HG03097 (cell line): Measurements from ENCODE around the gene TMOD2.

Experiments used
- ATAC-seq: cut with Tn5 transposase; IDR thresholded peaks from one replicate; pipeline ENCODE4 v1.9.1; 2021; ENCODE audit not compliant: unreplicated experiment, low FRiP score

Gene TMOD2

DNA sequence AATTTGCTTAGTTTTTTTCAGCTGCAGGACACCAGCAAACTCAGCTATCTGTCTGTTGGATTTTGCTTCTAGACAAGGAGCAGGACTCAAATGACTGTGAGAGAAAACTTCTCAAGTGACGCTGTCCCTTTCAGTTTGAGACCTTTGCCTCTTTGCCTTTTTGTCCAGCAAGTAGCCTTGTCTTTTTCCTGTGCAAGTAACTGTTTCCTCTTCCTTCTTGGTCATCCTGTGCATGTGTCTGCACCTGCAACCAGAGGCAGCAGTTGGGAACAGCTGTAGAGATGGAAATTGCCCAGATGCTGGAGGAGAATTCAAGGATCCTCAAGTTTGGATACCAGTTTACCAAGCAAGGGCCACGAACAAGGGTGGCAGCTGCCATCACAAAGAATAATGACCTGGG is 54.7 kb downstream of the TMOD2 start:
- no peak for ATAC-seq

DNA sequence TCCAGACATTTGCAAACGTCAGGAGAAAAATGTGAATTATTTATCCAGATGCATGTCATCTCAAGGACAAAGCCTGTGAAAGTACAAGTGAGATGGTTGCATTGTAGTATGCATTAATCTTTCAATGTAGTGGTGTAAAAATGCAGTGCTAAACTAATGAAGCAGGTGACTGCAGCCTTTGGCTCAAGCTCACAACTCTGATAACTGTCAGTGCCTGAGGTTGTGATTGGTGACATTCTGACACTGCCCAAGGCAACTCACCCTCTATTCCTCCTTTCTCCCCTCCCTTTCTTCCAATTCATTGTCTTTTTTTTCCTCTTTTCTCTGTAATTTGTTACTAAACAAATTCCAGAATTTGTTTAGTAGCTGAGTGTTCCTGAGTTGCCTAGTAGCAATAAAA is 58.1 kb downstream of the TMOD2 start:
- no peak for ATAC-seq

GRCh38 chr15:51812598-51812997 is 61.2 kb downstream of the TMOD2 start:
- no peak for ATAC-seq

DNA sequence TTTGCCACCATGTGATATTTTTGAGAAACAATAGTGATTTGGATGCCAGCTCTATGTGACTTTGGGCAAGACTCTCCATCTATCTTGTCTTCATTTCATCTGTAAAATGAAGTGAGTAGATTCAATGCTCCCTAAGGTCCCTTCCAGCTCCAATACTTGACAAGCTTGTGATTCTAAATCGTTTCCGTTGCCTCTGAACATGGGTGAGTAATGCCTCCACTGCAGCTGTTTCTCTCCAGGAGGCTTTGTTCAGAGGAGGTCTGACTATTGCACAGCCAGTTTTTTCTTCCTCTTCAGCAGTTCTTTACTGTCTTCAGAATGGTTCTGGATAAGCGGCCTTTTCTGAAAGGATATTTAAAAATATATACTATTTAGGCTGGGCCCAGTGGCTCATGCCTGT is 63.2 kb downstream of the TMOD2 start:
- no peak for ATAC-seq

DNA sequence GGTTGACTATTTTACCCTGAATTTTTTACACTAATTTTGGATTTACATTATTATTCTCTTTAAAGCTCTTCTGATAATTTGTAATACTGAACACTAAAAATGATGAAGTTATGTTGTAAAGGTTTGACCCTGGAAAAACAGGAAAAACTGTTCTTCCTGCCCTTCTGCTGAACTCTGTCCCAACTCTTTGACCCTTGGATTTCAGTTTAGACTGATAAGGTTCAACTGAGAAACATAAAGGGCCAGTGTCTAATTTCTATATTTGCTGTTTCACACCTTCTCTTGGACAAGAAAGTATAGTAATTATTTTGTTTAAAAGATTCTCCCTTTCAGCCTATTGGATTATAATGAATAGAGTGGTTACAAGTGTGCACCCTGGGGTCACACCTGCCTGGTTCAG is 65.2 kb downstream of the TMOD2 start:
- no peak for ATAC-seq

DNA sequence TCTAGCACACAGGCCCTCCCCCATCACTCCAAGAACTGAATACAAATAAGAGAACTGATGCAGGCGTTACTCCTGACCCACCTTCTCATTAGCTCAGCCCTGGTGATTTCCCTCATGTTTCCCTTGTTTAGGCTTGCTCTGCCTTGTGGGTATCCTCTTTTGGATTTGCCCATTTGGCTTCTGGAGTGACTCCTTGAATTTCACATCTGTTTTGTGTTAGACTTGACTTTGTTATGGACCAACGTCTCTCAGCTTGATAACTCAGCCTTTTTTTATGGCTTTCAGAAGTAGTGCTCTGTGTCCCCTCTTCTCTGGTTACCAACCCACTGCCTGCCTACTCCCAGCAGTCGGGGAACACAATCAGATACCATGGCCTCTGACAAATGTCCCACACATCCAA is 66.8 kb downstream of the TMOD2 start:
- no peak for ATAC-seq

- no peak for ATAC-seq
Measured at GRCh38 chr15:51825698-51826097, 74.3 kb downstream of the TMOD2 start.

DNA sequence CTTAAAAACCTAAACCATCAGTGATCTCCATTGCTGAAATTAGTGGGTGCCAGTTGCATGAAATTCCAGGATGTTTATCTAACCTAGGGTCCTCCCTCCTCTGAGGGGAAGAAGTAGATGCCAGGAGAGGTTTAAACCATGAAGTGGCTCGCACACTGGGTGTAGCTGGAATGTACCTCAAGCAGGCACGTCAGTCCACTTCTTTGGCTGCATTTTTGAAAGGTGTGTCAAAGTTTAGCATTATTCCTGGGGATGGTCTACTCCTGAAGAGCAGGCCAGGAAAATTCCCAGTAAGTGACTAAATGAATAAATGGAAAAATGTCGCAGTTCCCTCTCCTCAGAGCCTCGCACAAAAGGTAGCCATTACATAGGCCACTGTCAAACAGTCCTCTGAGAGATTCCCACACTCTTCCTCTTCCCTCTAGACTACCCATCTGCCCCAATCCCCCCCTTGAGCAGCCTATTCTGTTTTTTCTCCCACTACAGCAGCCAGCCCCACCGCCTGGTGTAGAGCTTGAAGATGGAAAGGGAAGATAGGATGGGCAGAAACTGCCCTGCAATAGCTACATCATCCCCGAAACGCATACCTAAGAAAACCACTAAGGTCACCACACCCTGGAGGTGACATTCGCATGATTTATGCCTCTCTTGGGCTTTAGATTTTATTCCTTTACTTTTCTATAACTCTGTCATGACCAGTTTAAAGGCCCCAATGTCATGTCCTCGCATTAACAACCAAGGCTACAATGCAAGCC is 77.4 kb downstream of the TMOD2 start:
- no peak for ATAC-seq

GRCh38 chr15:51829376-51830275 is 78.2 kb downstream of the TMOD2 start, which contains the start of gene TMOD3:
Gene TMOD3, plus strand, starts transcription at chr15:51829653. Its CDS starts 33,232 bp downstream, at chr15:51862885.
- ATAC-seq: peak; percentile 74

DNA sequence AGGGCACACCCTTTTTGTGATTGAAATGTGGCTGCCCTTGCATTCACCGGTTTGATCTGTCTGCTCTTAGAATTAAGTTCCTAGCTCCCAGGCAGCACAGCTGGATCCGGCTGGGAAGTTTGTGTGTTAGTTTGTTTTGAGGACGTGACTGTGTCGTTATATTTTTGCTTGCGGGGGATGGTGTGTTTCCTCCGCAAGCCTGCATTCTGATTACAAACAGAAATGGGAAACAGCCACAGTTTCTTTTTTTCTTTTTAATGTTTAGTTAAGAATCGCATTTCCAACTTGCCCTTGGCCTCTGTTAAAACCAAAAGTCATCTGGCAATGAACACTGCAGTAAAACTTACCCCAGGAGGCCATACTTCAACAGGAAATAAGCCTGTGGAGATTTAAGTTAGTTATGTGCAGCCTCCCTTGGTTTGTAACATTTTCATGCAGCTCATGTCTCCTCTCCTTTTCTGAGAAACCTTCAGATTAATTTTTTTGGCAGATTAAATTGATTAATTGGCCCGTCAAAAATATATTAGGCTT is 78.9 kb downstream of the TMOD2 start:
- ATAC-seq: peak; percentile 10

DNA sequence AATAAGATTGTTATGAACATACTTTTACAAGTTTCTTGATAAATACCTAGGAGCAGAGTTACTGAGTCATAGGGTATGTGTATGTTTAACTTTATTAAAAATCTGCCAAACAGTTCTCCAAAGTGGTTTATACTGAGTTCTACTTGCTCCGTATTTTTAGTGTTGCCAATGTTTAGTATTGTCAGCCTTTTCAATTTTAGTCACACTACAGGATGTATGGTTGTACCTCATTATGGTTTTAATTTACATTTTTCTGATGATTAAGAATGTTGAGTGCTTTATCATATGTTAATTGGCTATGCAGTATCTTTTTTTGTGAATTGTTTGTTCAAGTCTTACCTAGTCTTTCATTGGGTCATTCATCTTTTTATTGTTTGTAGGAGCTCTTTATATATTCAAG is 82.4 kb downstream of the TMOD2 start:
- ATAC-seq: no peak

GRCh38 chr15:51837792-51838251 is 86.4 kb downstream of the TMOD2 start:
- no peak for ATAC-seq

DNA sequence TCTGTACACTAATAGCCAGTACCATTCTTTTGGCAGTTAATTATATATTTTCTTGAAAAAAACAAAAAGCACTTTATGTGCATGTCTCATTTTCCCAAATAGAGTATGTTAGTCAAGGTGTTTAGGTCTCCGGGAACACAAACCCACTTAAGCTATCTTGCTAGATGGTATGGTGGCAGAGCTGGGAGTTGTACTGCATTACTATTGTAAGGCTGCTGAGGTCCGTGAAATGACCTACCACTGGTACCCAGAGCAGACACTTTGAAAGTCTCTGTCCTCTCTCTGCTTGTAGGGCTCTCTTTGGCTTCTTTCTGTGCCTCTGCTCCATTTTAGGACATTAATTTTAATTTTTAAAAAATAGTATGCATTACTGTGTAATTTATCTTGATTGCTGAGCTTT is 86.9 kb downstream of the TMOD2 start:
- ATAC-seq: no peak

GRCh38 chr15:51840692-51841091 is 89.3 kb downstream of the TMOD2 start:
- no peak for ATAC-seq

- no peak for ATAC-seq
Measured at GRCh38 chr15:51841406-51842040, 90.1 kb downstream of the TMOD2 start.

GRCh38 chr15:51842265-51842664 is 90.9 kb downstream of the TMOD2 start:
- ATAC-seq: no peak

- no peak for ATAC-seq
Measured at GRCh38 chr15:51842852-51843737, 91.7 kb downstream of the TMOD2 start.

GRCh38 chr15:51844747-51845426 is 93.5 kb downstream of the TMOD2 start:
- no peak for ATAC-seq

DNA sequence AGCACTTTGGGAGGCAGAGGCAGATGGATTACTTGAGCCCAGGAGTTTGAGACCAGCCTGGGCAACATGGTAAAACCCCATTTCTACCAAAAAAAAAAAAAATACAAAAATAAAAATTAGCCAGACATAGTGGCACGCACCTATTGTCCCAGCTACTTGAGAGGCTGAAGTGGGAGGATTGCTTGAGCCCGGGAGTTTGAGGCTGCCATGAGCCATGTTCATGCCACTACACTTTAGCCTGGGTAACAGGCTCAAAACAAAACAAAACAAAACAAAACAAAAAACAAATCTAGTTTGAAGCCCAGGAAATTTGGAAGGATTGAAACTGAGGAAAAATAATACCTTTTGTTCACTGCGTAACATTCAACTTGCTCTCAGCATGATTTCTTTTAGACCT is 94.7 kb downstream of the TMOD2 start:
- no peak for ATAC-seq
